ENCODE results near the gene IGFBP6. TPM values are rescaled to one million over a fixed set of nuclear protein-coding genes. Genes with fewer than 3 reads are reported as not detected.

IGFBP6 gene
- total RNA-seq, 1 experiment from 2014 or later: 17.5 TPM

GRCh38 chr12:53073881-53074280 is 23.6 kb upstream of the IGFBP6 start:
- DNase-seq: peak; percentile 8
- Histone ChIP-seq H3K4me3 (ENCODE audit: insufficient read depth, low read depth, low read length) (no peak overlapping the region), H3K27me3 (ENCODE audit: control insufficient read depth, insufficient read depth, low read length) (no peaks in the 10 kb centered on the region), H3K36me3 (replicated peaks; ENCODE audit: control insufficient read depth, insufficient read depth, low read length) (no peaks in the 10 kb centered on the region; the same call in 1 of the 2 replicates)

DNA sequence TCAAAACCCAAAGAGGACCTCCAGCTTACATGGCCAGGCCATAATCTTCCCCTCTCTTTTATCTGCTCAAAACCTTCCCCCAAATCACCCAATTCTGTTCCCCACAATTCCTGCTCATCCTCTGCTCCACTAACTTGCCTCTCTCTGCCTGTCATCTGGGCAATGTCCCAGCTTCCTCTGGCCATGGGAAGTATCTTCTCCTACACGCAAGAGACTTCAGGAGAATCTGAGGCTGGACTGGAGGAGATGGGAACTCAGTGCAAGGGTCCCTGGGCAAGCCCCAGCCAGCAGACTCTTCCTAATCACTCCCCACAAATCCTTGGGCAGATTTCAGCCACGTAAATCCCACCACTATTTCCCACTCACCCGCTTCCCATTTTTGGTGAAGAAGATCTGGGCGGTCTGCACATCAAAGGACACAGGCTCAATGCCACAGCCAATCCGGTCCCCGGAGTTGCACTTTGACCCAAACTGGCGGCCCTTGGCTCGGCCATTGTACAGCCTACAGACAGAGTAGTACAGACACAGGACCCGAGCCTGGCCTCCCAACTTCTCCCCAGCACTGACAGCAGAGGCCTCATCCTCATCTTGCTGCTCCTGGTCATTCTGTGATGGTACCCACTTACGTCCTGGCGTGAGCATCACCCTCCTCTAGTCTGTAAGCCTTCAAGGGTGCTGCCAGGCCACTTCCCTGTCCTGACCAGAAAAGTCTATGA is 23.0 kb upstream of the IGFBP6 start:
- no peak overlapping the region for H3K4me3 ChIP-seq (ENCODE audit: insufficient read depth, low read depth, low read length)
- no peaks in the 10 kb centered on the region for H3K27me3 ChIP-seq (ENCODE audit: control insufficient read depth, insufficient read depth, low read length)
- no peaks in the 10 kb centered on the region; the same call in 1 of the 2 replicates for H3K36me3 ChIP-seq (replicated peaks; ENCODE audit: control insufficient read depth, insufficient read depth, low read length)
- DNase-seq: peak; percentile 10

DNA sequence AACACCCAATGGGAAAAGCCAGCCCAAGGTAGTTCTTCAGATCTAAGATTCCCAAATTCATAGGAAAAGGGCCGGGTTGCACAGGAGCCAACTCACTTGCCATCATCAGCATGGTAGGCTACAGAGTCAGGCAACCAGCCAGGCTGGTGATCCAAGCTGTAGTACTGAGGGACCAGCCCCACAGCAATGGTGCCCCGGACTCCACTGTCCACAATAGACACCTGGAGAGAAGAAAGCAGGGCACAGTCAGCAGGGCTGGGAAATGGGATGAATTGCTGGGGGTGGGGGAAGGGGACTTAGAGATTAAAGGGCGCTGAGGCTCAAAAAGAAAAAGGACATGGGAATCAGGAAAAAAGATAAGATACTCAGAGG is 22.5 kb upstream of the IGFBP6 start:
- Histone ChIP-seq H3K4me3 (ENCODE audit: insufficient read depth, low read depth, low read length) (no peak overlapping the region), H3K36me3 (replicated peaks; ENCODE audit: control insufficient read depth, insufficient read depth, low read length) (no peaks in the 10 kb centered on the region; the same call in 1 of the 2 replicates), H3K27me3 (ENCODE audit: control insufficient read depth, insufficient read depth, low read length) (peaks cover 2% of the 10 kb centered on the region; the same call in 1 of the 2 replicates)
- peak; percentile 7 for DNase-seq

DNA sequence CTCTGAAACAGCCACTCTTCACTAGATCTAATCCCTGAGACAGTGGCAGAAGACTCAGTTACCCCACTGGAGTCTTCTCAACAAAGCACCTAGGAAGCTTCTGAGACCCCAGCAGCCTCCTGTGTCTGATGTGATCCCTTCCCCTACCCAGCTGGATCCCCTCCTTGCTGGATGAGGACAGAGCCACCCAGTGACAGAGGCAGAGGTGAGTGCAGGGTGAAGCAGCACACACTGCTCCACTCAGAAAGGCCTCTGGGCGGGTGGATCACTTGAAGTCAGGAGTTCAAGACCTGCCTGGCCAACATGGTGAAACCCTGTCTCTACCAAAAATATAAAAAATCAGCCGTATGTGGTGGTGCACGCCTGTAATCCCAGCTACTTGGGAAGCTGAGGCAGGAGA is 21.0 kb upstream of the IGFBP6 start:
- Histone ChIP-seq H3K4me3 (ENCODE audit: insufficient read depth, low read depth, low read length) (no peak overlapping the region), H3K36me3 (replicated peaks; ENCODE audit: control insufficient read depth, insufficient read depth, low read length) (no peaks in the 10 kb centered on the region; the same call in 1 of the 2 replicates), H3K27me3 (ENCODE audit: control insufficient read depth, insufficient read depth, low read length) (peaks cover 10% of the 10 kb centered on the region)
- peak; percentile 6 for DNase-seq

- DNase-seq: peak; percentile 5
- peaks cover 10% of the 10 kb centered on the region for H3K27me3 ChIP-seq (ENCODE audit: control insufficient read depth, insufficient read depth, low read length)
- no peak overlapping the region for H3K4me3 ChIP-seq (ENCODE audit: insufficient read depth, low read depth, low read length)
- no peaks in the 10 kb centered on the region; the same call in 1 of the 2 replicates for H3K36me3 ChIP-seq (replicated peaks; ENCODE audit: control insufficient read depth, insufficient read depth, low read length)
These were observed 20.4 kb upstream of the IGFBP6 start for GRCh38 chr12:53077030-53077429.

DNA sequence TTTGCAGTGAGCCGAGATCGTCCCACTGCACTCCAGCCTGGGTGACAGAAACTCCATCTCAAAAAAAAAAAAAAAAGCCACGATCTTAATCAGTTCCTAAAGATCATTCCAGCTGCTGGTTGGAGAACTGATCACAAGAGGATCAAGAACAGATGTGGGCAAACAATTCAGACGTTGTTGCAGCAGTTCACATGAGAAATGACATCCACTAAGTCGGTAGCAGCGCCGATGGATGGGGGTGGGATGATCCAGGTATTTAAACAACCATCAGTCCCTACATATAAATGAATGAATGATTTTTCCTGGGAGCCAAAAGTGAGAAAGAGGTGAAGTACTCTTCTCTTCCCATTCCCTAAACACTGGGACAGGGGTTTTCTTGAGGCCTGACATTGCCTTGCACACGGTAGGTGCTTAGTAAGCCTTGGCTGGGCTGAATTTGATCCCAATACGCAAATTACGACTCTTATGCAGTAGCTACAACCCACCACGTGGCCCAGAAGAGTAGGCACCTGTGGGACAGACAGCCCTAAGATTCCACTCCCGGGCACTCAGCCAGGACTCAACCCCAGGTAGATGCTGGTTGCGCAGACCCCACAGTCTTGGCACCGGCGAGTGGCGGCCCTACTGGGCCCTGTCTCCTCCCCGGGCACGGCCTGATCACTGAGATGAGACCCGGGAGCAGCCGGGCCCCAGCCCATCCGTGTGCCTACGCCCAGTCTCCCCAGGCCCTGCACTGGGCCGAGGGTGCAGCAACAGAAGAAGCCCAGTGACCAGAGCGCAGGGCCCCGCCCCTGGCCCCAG is 18.8 kb upstream of the IGFBP6 start:
- H3K4me3 ChIP-seq (ENCODE audit: insufficient read depth, low read depth, low read length): peak overlapping the region; percentile 73
- no peak for DNase-seq
- peaks cover 10% of the 10 kb centered on the region for H3K27me3 ChIP-seq (ENCODE audit: control insufficient read depth, insufficient read depth, low read length)

DNA sequence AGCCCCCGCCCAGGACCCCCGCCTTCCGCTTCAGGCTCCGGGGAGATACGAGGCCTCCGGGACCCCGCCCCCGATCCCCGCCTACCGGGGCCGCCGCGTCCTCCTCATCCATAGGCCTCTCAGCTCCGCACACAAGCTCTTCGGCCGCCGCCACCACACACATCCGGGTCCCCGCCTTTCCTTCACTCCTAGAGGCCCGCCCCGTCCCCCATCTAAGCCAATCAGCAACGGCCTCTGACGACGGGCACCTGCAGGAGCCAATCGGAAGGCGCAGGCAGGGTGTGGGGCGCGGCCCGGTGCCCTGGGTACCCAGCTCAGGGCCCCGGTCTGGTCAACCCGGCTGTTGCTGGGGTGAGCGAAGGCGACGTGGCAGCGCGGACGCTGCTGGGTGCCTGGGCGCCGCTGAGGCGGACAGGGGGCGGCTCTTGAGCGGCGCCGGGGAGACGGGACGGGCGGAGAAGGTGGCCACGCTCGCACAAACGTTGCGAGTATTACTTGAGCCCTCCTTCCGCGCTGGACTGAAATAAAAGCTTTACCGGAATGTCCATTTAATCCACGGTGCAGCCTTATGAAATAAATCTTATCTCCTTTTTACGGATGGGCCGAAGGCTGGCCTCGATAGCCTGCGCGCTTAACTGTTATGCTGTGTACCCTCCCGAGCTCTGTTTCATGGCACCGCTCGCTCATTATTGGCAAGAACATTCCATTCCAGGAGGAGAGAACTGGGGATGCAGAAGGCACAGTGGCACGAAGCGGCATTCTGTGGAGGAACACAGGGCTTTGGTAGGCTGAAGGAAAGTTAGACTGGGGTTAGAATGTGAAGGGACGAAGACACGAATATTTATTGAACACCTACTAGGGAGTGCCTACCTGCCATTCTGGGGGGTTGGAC is 18.0 kb upstream of the IGFBP6 start, which contains the start of gene SPRYD3:
Gene SPRYD3, minus strand, starts transcription at position 165 of the 892 bp plus-strand sequence. Its CDS starts 57 bp downstream, at position 108.
- Histone ChIP-seq H3K36me3 (replicated peaks; ENCODE audit: control insufficient read depth, insufficient read depth, low read length) (no peaks in the 10 kb centered on the region; the same call in 1 of the 2 replicates), H3K27me3 (ENCODE audit: control insufficient read depth, insufficient read depth, low read length) (peaks cover 10% of the 10 kb centered on the region), H3K4me3 (ENCODE audit: insufficient read depth, low read depth, low read length) (peak within 1 kb of the TSS; percentile 73)
- peak; percentile 100 for DNase-seq

More for the DNA sequence above, 18.8 kb upstream of the IGFBP6 start:
- no peaks in the 10 kb centered on the region; the same call in 1 of the 2 replicates for H3K36me3 ChIP-seq (replicated peaks; ENCODE audit: control insufficient read depth, insufficient read depth, low read length)

DNA sequence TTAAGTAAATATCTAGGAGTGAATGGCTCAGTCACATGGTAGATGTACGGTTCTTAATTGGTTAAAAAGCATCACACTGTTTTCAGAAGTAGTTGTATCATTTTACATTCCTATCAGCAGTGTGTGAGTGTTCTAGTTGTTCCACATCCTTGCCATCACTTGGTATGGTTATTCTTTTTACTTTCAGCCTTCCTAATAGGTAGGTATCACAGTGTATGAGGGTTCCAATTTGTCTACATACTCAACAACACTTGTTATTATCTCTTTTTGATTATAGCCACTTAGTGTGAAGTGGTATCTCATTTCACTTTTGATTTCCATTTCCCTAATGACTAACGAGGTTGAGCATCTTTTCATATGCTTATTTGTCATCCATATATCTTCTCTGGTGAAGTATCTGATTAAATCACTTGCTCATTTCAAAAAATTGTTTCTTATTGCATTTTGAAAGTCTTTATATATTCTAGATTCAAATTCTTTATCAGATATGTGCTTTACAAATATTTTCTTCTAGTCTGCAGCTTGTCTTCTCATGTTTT is 14.8 kb upstream of the IGFBP6 start:
- no peak for DNase-seq
- Histone ChIP-seq H3K27me3 (ENCODE audit: control insufficient read depth, insufficient read depth, low read length) (peaks cover 10% of the 10 kb centered on the region), H3K36me3 (replicated peaks; ENCODE audit: control insufficient read depth, insufficient read depth, low read length) (no peaks in the 10 kb centered on the region), H3K4me3 (ENCODE audit: insufficient read depth, low read depth, low read length) (no peak overlapping the region)

DNA sequence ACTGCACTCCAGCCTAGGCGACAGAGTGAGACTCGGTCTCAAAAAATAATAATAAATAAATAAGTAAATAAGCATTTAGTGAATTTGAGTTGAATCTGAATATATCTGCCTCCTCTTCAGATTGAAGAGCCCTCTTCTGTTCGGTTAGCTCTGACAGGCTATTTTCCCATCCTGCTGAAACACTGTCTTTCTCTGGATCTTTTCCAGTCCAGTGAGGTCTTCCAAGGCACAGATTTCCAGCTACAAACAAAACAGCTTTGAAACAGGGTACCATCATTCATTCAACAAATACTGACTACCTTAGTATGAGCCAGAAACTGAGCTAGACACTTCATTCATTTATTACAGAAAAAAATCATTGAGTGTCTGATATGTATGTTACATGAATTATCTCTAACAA is 11.1 kb upstream of the IGFBP6 start:
- H3K4me3 ChIP-seq (ENCODE audit: insufficient read depth, low read depth, low read length): no peak overlapping the region
- H3K27me3 ChIP-seq (ENCODE audit: control insufficient read depth, insufficient read depth, low read length): no peaks in the 10 kb centered on the region; the same call in none of the 2 replicates
- H3K36me3 ChIP-seq (replicated peaks; ENCODE audit: control insufficient read depth, insufficient read depth, low read length): no peaks in the 10 kb centered on the region
- no peak for DNase-seq

DNA sequence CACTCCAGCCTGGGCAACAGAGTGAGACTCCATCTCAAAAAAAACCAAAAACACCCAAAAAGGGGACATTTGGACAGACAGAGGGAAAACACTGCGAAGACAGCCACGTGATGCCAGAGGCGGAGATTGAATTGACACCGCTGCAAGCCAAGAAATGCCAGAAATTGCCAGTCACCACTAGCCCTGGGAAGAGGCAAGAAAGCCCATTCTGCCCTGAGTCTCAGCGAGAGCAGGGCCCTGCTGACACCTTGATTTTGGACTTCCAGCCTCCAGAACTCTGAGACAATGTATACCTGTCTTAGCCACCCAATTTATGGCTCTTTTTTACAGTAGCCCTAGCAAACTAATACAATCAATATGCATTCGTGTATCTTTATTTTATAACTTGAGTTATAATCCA is 7.4 kb upstream of the IGFBP6 start:
- Histone ChIP-seq H3K36me3 (replicated peaks; ENCODE audit: control insufficient read depth, insufficient read depth, low read length) (no peaks in the 10 kb centered on the region), H3K27me3 (ENCODE audit: control insufficient read depth, insufficient read depth, low read length) (peaks cover 3% of the 10 kb centered on the region), H3K4me3 (ENCODE audit: insufficient read depth, low read depth, low read length) (no peak overlapping the region)
- no peak for DNase-seq

- Histone ChIP-seq H3K4me3 (ENCODE audit: insufficient read depth, low read depth, low read length) (no peak overlapping the region), H3K36me3 (replicated peaks; ENCODE audit: control insufficient read depth, insufficient read depth, low read length) (no peaks in the 10 kb centered on the region), H3K27me3 (ENCODE audit: control insufficient read depth, insufficient read depth, low read length) (peaks cover 3% of the 10 kb centered on the region)
- no peak for DNase-seq
These were observed 6.9 kb upstream of the IGFBP6 start for GRCh38 chr12:53090554-53090953.

DNA sequence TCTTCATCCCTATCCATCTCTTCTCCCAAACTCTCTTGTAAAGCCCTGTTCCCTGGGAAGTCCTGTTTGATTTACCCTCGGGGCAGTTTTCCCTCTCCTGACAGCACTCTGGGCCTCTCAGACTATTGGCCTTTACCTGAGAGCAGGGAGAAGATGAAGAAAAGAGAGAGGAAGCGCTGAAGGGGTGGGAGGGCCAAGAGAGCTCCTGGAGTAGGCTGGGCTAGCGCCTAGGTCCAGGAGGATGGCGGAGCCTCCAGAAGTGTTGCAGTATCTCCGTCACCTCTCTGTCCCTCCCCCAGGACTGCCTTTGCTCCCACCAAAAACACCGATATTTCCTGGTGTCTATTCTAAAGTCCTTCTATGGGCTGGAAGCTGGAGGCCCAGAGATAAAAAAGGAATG is 5.7 kb upstream of the IGFBP6 start:
- peak; percentile 38 for DNase-seq
- Histone ChIP-seq H3K36me3 (replicated peaks; ENCODE audit: control insufficient read depth, insufficient read depth, low read length) (no peaks in the 10 kb centered on the region), H3K27me3 (ENCODE audit: control insufficient read depth, insufficient read depth, low read length) (peaks cover 11% of the 10 kb centered on the region), H3K4me3 (ENCODE audit: insufficient read depth, low read depth, low read length) (no peak overlapping the region)

- no peak overlapping the region for H3K4me3 ChIP-seq (ENCODE audit: insufficient read depth, low read depth, low read length)
- no peak for DNase-seq
- H3K27me3 ChIP-seq (ENCODE audit: control insufficient read depth, insufficient read depth, low read length): peaks cover 27% of the 10 kb centered on the region
- no peaks in the 10 kb centered on the region for H3K36me3 ChIP-seq (replicated peaks; ENCODE audit: control insufficient read depth, insufficient read depth, low read length)
These were observed 3.6 kb upstream of the IGFBP6 start for GRCh38 chr12:53093777-53094393.
